ENCODE measurements around the gene MGST3.

DNA sequence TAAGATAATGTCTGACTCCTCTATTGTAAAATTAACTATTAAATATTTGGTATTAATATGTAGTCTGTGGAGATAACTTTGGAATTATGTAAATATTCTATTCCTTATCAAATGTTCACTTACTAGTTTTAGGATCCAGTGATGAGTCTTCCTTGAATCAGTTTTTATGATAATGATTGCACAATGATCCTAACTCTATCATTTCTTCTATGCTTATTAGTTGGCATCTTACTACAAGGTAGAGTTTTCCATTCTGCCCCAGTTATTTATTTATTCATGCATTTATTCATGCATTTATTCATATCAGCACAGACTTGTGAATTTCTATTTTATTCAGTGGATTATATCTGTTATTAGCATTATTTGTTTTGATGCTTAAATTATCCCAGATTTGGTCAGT, 7.4 kb upstream of the MGST3 start:
- TF ChIP-seq POLR2A (IDR thresholded peaks at IDR 0.05; ENCODE audit: low read length) = no peak
- TF ChIP-seq, protein P1, sequence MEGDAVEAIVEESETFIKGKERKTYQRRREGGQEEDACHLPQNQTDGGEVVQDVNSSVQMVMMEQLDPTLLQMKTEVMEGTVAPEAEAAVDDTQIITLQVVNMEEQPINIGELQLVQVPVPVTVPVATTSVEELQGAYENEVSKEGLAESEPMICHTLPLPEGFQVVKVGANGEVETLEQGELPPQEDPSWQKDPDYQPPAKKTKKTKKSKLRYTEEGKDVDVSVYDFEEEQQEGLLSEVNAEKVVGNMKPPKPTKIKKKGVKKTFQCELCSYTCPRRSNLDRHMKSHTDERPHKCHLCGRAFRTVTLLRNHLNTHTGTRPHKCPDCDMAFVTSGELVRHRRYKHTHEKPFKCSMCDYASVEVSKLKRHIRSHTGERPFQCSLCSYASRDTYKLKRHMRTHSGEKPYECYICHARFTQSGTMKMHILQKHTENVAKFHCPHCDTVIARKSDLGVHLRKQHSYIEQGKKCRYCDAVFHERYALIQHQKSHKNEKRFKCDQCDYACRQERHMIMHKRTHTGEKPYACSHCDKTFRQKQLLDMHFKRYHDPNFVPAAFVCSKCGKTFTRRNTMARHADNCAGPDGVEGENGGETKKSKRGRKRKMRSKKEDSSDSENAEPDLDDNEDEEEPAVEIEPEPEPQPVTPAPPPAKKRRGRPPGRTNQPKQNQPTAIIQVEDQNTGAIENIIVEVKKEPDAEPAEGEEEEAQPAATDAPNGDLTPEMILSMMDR (IDR thresholded peaks at IDR 0.05) = no peak
- TF ChIP-seq CEBPB (IDR thresholded peaks at IDR 0.05) = no peak
- TF ChIP-seq ELK1 (IDR thresholded peaks at IDR 0.05; ENCODE audit: low read depth, low read length) = no peak
- TF ChIP-seq, protein P2, sequence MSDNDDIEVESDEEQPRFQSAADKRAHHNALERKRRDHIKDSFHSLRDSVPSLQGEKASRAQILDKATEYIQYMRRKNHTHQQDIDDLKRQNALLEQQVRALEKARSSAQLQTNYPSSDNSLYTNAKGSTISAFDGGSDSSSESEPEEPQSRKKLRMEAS (IDR thresholded peaks at IDR 0.05) = no peak
- no peak for TF ChIP-seq ZFP36 (IDR thresholded peaks at IDR 0.05; ENCODE audit: borderline replicate concordance, partially characterized antibody)
- TF ChIP-seq, protein P3, sequence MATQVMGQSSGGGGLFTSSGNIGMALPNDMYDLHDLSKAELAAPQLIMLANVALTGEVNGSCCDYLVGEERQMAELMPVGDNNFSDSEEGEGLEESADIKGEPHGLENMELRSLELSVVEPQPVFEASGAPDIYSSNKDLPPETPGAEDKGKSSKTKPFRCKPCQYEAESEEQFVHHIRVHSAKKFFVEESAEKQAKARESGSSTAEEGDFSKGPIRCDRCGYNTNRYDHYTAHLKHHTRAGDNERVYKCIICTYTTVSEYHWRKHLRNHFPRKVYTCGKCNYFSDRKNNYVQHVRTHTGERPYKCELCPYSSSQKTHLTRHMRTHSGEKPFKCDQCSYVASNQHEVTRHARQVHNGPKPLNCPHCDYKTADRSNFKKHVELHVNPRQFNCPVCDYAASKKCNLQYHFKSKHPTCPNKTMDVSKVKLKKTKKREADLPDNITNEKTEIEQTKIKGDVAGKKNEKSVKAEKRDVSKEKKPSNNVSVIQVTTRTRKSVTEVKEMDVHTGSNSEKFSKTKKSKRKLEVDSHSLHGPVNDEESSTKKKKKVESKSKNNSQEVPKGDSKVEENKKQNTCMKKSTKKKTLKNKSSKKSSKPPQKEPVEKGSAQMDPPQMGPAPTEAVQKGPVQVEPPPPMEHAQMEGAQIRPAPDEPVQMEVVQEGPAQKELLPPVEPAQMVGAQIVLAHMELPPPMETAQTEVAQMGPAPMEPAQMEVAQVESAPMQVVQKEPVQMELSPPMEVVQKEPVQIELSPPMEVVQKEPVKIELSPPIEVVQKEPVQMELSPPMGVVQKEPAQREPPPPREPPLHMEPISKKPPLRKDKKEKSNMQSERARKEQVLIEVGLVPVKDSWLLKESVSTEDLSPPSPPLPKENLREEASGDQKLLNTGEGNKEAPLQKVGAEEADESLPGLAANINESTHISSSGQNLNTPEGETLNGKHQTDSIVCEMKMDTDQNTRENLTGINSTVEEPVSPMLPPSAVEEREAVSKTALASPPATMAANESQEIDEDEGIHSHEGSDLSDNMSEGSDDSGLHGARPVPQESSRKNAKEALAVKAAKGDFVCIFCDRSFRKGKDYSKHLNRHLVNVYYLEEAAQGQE (IDR thresholded peaks at IDR 0.05) = no peak
- no peak for TF ChIP-seq USF2 (IDR thresholded peaks at IDR 0.05)
- no peak for TF ChIP-seq JUNB (IDR thresholded peaks at IDR 0.05)
- TF ChIP-seq JUN (IDR thresholded peaks at IDR 0.05) = no peak
- no peak for TF ChIP-seq KDM1A (IDR thresholded peaks at IDR 0.05; ENCODE audit: low read depth)
- TF ChIP-seq RFX5 (IDR thresholded peaks at IDR 0.05) = no peak
- TF ChIP-seq, protein P4, sequence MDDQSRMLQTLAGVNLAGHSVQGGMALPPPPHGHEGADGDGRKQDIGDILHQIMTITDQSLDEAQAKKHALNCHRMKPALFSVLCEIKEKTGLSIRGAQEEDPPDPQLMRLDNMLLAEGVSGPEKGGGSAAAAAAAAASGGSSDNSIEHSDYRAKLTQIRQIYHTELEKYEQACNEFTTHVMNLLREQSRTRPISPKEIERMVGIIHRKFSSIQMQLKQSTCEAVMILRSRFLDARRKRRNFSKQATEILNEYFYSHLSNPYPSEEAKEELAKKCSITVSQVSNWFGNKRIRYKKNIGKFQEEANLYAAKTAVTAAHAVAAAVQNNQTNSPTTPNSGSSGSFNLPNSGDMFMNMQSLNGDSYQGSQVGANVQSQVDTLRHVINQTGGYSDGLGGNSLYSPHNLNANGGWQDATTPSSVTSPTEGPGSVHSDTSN (IDR thresholded peaks at IDR 0.05) = no peak

All from A549 (cell line).